Measurements from ENCODE around the gene PEX1.
A peak's percentile ranks its signal among the peaks of the same experiment; 100 is the strongest.
"Not testable (repeated sequence)": the region's sequence is repeated elsewhere in the genome, so short reads cannot be mapped to it uniquely, and the experiment has no call there.

Gene PEX1

GRCh38 chr7:92528188-92528957, at the start of gene PEX1, which contains the start of gene RBM48:
TSS of gene PEX1 (minus strand) at chr7:92528520. CDS start at chr7:92528435, 85 bp downstream.
TSS of gene RBM48 (plus strand) at chr7:92528795. CDS start at chr7:92528814, 19 bp downstream.
- peak; percentile 84 to 90 for DNase-seq (ENCODE audit: low read depth in 2 of 2, low spot score in 1 of 2)

- no peak for DNase-seq (ENCODE audit: low read depth in 2 of 2, low spot score in 1 of 2)
Observed at GRCh38 chr7:92576296-92576695, 48.0 kb upstream of the PEX1 start.

GRCh38 chr7:92569137-92569536, 40.8 kb upstream of the PEX1 start:
- no peak for DNase-seq (ENCODE audit: low read depth in 2 of 2, low spot score in 1 of 2)

DNA sequence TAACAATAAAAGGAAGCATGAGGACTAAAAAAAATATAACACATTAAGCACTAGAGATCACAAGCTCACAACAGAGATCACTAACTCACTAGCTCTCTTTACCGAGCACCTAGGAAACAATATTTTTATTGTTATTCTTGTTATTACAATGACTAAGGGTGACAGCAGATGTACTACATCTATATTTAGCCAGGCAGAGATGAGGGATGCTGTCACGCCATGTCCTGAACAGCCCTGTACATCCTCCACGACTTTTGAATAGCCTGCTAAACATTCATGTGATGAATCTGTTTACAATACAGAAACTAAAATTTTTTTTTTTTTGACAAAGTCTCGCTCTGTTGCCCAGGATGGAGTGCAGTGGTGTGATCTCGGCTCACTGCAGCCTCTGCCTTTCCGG, 39.1 kb upstream of the PEX1 start:
- no peak for DNase-seq (ENCODE audit: low read depth in 2 of 2, low spot score in 1 of 2)

DNA sequence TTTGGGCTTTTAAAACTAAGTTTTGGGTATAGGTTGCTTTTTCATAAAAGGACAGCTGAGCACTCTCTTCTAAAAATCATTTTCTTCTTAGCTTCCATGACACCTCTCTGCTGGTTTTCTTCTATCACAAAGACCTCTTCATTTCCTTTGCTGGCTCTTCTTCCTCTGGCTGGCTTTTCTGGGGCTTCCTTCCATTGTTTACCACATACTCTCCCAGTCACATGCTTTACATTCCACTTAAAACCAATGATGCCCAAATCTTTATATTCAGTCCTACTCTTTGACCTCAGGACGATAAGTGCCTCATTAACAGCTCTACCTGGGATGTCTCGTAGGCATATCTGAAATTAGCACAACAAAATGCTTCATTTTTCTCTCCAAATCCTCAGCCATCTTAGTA, 35.0 kb upstream of the PEX1 start:
- DNase-seq (ENCODE audit: low read depth in 2 of 2, low spot score in 1 of 2), result no peak

GRCh38 chr7:92560602-92561001, 32.3 kb upstream of the PEX1 start:
- DNase-seq (ENCODE audit: low read depth in 2 of 2, low spot score in 1 of 2), result no peak

DNA sequence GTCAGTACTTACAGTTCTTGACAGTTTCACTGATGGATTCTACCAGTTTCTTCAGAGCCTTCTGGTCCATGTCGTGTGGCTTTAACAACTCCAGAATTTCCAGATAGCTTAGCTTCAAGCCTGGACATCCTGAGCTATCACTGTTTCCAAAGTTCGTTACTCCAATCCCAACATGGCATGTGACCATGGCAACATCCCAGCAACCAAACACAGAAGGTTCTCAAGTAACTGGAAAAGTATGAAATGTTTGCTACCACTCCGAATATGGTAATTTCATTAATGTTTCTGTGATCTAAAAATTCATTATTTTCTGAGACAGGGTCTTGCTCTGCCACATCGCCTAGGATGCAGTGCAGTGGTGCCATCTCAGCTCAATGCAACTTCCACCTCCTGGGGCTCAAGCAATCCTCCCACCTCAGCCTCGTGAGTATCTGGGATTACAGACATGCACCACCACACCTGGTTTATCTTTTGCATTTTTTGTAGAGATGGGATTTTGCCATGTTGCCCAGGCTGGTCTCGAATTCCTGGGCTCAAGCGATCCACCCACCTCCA, 29.6 kb upstream of the PEX1 start:
- no peak for DNase-seq (ENCODE audit: low read depth in 2 of 2, low spot score in 1 of 2)

GRCh38 chr7:92557249-92557648, 28.9 kb upstream of the PEX1 start:
- DNase-seq (ENCODE audit: low read depth in 2 of 2, low spot score in 1 of 2), result no peak

- DNase-seq (ENCODE audit: low read depth in 2 of 2, low spot score in 1 of 2), result no peak
Observed at GRCh38 chr7:92550194-92550593, 21.9 kb upstream of the PEX1 start.

- DNase-seq (ENCODE audit: low read depth in 2 of 2, low spot score in 1 of 2), result no peak
Observed at GRCh38 chr7:92547579-92547978, 19.3 kb upstream of the PEX1 start.

DNA sequence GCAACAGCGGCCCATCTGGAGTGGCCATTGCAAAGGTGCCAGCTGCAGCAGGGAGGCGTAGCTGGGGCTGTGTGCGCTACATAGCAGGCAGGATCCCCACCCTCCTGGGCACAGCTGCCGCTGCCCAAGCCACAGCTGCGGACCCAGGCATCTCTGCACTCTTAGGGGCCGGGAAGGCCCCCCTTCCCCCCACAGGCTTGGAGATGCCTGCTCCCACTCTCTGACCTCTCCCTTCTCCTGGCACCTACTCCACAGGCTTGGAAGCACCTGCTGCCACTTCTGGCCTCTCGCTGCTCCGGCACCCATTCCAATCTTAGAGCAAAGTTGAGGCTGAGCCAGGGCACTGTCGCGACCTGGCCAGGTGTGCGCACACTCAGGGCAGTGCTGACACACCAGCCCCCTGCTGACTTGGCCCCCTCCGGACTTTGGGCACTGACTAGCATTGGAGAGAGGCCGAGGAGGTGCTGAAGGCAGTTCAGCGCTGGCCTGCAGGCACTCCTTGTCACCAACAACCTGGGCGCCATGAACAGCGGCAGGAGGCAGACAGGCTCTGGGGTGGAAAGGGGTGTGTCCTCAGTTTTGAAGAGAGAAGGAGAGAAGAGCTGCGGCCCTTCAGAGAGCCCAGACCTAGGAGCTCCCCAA, 18.7 kb upstream of the PEX1 start:
- DNase-seq (ENCODE audit: low read depth in 2 of 2, low spot score in 1 of 2), result no peak

GRCh38 chr7:92545116-92545515, 16.8 kb upstream of the PEX1 start:
- not testable (repeated sequence) for DNase-seq (ENCODE audit: low read depth in 2 of 2, low spot score in 1 of 2)

DNA sequence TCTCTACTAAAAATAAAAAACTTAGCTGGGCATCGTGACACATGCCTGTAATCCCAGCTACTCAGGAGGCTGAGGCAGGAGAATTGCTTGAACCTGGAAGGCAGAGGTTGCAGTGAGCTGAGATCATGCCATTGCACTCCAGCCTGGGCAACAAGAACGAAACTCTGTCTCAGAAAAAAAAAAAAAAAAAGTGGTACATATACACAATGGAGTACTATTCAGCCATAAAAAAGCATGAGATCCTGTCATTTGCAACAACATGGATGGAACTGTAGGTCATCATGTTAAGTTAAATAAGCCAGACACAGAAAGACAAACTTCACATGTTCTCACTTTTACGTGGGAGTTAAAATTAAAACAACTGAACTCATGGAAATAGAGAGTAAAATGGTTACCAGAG, 15.2 kb upstream of the PEX1 start:
- DNase-seq (ENCODE audit: low read depth in 2 of 2, low spot score in 1 of 2), result not testable (repeated sequence)

DNA sequence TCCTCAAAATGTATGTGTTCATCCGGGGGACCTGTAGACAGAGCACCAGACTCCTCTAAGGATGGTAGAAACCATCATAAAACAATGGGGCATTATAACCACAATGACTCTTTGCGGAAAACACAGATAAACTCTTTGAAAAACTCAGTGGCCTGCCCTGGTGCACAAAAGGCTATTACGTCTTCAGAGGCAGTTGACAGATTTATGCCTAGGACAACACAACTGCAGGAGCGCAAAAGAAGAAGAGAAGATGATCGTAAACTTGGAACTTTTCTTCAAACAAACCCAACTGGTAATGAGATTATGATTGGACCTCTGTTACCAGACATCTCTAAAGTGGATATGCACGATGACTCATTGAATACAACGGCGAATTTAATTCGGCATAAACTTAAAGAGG, 6.3 kb upstream of the PEX1 start:
- DNase-seq (ENCODE audit: low read depth in 2 of 2, low spot score in 1 of 2), result no peak

DNA sequence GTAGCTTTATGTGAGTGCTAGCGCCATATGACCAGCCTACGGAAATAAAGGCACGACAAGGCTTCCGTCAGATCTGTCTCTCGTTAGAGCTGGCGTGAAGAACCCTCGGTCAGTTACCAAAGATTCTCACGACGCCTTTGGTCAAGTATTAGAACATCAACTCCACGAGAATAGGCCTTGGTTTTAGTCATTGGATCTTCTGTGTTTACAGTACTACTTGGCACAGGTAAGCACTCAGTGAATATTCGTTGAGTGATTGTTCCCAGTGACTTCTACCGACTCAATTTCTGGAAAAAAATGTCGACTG, 591 bp upstream of the PEX1 start:
- no peak for DNase-seq (ENCODE audit: low read depth in 2 of 2, low spot score in 1 of 2)

DNA sequence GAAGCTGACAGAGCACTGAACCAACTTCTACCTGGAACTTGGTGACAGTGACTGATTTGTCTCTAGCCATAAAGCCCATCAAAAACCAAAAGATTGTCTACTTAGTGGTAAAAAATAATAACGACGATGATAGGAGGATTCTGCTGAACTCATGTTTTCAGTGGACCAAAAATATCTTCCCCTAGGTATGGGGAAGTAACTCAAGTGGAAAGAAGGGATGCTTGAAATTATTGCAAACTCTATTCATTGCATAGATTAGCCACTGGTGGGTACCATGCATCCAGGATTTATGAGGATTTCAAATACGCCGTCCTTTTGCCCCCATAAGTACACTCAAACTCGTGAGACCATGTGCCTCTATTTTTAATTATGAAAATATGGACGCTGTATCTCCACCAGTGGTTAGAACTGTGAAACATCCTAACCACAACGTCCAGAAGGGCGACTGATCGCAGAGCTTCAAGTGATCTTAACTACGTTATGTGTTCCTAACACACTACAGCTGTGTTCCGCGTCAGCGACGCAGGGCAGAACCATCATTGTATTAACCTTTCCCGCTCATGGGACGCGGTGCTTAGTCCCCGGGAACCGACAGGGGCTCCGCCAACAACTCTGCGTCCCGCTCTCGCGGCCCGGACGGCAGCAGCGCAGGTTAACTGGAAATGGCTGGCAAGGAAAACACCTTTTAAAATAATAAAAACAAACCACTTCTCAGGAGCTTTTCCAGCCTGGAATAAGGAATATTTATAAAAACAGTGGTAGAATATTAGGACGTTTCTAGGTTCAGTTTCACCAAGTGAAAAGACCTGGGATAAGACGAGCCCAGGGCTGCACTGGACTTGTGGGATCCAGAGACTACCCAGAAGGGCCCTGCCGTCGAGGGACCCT, 776 bp downstream of the PEX1 start:
- peak in 1 of 2 donors; percentile 12 for DNase-seq (ENCODE audit: low read depth in 2 of 2, low spot score in 1 of 2)

DNA sequence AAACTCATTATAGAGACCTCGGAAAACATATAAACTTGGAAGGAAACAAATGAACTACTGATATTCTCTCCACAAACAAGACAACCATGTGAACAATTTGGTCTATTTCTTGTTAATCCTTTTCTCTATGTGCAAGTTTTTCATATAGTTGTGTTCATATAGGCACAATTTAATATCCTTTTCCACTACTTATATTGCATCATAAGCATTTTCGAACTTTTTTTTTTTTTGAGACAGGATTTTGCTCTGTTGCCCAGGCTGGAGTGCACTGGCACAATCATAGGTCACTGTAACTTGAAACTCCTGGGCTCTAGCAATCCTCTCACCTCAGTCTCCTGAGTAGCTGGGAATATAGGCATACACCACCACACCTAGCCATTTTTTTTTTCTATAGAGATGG, 5.2 kb downstream of the PEX1 start:
- DNase-seq (ENCODE audit: low read depth in 2 of 2, low spot score in 1 of 2), result no peak

DNA sequence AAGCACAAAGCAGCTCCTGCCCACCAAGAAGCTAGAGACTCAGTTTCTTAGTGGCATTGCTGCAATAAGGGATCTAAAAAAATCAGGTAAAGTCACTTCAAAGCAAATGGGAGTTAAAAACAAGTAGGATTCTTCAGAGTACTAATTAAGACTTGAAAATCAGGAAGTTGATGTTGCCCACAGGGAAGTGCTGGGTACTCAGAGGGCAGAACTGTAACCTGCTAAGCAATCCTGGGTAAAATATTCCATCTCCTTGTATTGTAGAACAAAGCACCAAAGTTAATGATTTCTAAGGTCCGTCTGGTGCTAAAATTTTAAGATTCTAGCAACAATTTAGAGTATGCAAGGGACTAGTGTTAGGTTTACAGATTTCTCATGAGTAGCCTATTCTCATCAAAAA, 8.3 kb downstream of the PEX1 start:
- DNase-seq (ENCODE audit: low read depth in 2 of 2, low spot score in 1 of 2), result no peak

- DNase-seq (ENCODE audit: low read depth in 2 of 2, low spot score in 1 of 2), result no peak
Observed at GRCh38 chr7:92517631-92518030, 10.7 kb downstream of the PEX1 start.

DNA sequence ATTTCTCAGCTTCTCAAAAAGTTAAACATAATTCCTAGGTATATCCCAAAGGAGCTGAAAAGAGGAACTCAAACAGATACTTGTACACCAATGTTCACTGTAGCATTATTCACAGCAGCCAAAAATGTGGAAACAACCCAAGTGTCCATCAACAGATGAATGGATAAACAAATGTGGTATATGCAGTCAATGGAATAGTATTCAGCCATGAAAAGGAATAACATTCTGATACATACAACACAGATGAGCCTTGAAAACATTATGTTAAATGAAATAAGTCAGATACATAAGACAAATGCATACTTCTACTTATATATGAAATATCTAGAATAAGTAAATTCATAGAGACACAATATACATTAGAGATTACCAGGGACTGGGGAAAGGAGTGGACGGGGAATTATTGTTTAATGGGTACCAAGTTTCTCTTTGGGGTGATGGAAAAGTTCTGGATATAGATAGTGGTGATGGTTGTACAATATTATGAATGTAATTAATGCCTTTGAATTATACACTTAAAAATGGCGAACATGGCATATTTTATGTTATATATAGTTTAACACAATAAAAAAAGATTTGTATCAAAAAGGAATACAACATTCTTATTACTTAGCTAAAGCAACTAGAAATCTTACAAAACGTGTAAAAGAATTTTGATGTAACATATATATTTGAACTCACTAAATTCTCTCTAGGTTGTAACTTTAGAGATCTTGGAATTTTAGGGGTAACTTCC, 15.0 kb downstream of the PEX1 start:
- no peak for DNase-seq (ENCODE audit: low read depth in 2 of 2, low spot score in 1 of 2)

DNA sequence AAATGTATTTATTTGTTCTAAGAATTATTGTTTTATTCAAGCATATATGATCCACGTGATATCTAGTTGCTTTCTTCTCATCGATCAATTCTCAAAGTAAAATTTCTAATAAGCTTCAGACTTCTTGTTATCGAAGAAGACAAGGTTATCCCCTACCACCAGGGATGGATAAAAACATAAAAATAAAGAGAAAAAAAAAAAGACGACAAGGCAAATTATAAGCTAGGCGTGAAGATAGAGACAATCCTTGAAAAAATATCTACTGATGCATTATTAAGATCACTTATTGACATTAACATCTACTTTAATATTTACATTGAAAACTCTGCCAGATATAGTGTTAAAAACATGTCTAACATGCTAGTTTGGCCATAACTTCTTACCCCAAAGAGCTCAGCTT, 19.4 kb downstream of the PEX1 start:
- no peak for DNase-seq (ENCODE audit: low read depth in 2 of 2, low spot score in 1 of 2)
